ENCODE data around the gene ZNF320. TPM values are rescaled to one million over a fixed set of nuclear protein-coding genes. Genes with fewer than 3 reads are reported as not detected.

Gene ZNF320
- total and polyA plus RNA-seq, 10 of the 15 experiments (the other 5 are each of a cell fraction or from before 2014, with no cell fraction given): 0.48 to 9.3 (median 1.3) TPM

GRCh38 chr19:52936151-52936953, 38.9 kb upstream of the ZNF320 start (continued):
- TF ChIP-seq PRDM15 (CRISPR knock-in tag; IDR thresholded peaks at IDR 0.05) (no peak), ASH2L (IDR thresholded peaks at IDR 0.05; ENCODE audit: borderline replicate concordance, low read depth) (no peak), FOXK2 (IDR thresholded peaks at IDR 0.05) (no peak), GATAD2B (conservative IDR thresholded peaks at IDR 0.05; ENCODE audit: low read depth) (0 out of 2 replicates have a peak, but pooled peaks have one; percentile 45), EZH2 (IDR thresholded peaks at IDR 0.05; ENCODE audit: borderline replicate concordance, control insufficient read depth, low read depth, low read length) (no peak), BRCA1 (IDR thresholded peaks at IDR 0.05; ENCODE audit: low read depth, low read length) (no peak), SP1 (IDR thresholded peaks at IDR 0.05; ENCODE audit: low read depth, low read length) (no peak), NR2C1 (IDR thresholded peaks at IDR 0.05) (no peak), SMAD1 (IDR thresholded peaks at IDR 0.05; ENCODE audit: low read depth, partially characterized antibody) (no peak), YY1 (IDR thresholded peaks at IDR 0.05; ENCODE audit: low read depth, low read length) (no peak), CBFB (IDR thresholded peaks at IDR 0.05; ENCODE audit: low read depth) (no peak), IRF5 (IDR thresholded peaks at IDR 0.05; ENCODE audit: borderline replicate concordance) (no peak), ZBED1 (IDR thresholded peaks at IDR 0.05; ENCODE audit: borderline replicate concordance) (no peak), NFIC (IDR thresholded peaks at IDR 0.05; ENCODE audit: low read depth, low read length) (peak; percentile 47; the same call in 1 of the 2 replicates), ZNF622 (IDR thresholded peaks at IDR 0.05) (no peak), TCF7 (IDR thresholded peaks at IDR 0.05; ENCODE audit: borderline replicate concordance) (no peak), RELB (IDR thresholded peaks at IDR 0.05; ENCODE audit: low read depth) (peak; percentile 51; the same call in 1 of the 2 replicates), REST (IDR thresholded peaks at IDR 0.05; ENCODE audit: low read depth, low read length) (no peak), EP300 (IDR thresholded peaks at IDR 0.05; ENCODE audit: borderline replicate concordance in 1 of 2, control insufficient read depth in 1 of 2, low read depth in 2 of 2, low read length in 2 of 2) (0 out of 4 replicates have a peak, but pooled peaks of 1 of the 2 experiments have one; percentile 26), HDAC6 (IDR thresholded peaks at IDR 0.05; ENCODE audit: unreplicated experiment) (no peak)

Data from GM12878 (cell line).